GM23338 (cell line): ENCODE results near the gene SAP130. TPM values are rescaled to one million over a fixed set of nuclear protein-coding genes. Genes with fewer than 3 reads are reported as not detected.

Source experiments
- ATAC-seq: fragments of 200-7000 bp; cut with Tn5 transposase; 3 replicates; pipeline ENCODE4 v1.9.1; 2020
- DNase-seq: peaks from one replicate; pipeline ENCODE4 v3.0.0-alpha.2; 2015; ENCODE audit warnings: low spot score
- H2AFZ ChIP-seq: fragments of 200-600 bp; sonication (generic); 2 replicates; pipeline ENCODE4 v1.8.0; 2016; ENCODE audit warnings: antibody characterized with exemption, mild to moderate bottlenecking, moderate library complexity
- H3F3A ChIP-seq: fragments of 200-600 bp; sonication (generic); replicated peaks from 2 replicates; pipeline ENCODE4 v1.8.0; 2017; ENCODE audit warnings: antibody characterized with exemption, mixed run types, low read depth
- H3K27ac ChIP-seq: fragments of 200-600 bp; sonication (generic); 2 replicates; pipeline ENCODE4 v1.6.1; 2016; ENCODE audit warnings: low read depth
- H3K27me3 ChIP-seq: fragments of 200-600 bp; sonication (generic); 2 replicates; pipeline ENCODE4 v1.8.0; 2016; ENCODE audit warnings: mild to moderate bottlenecking, mixed run types, moderate library complexity; ENCODE audit not compliant: insufficient read depth
- H3K36me3 ChIP-seq: fragments of 200-600 bp; sonication (generic); 2 replicates; pipeline ENCODE4 v1.8.0; 2016; ENCODE audit warnings: mild to moderate bottlenecking; ENCODE audit not compliant: insufficient read depth
- H3K4me1 ChIP-seq: fragments of 200-600 bp; sonication (generic); 2 replicates; pipeline ENCODE4 v1.8.0; 2016; ENCODE audit warnings: mild to moderate bottlenecking, moderate library complexity; ENCODE audit not compliant: insufficient read depth
- H3K4me2 ChIP-seq: fragments of 200-600 bp; sonication (generic); 2 replicates; pipeline ENCODE4 v1.7.1; 2017; ENCODE audit warnings: mixed run types
- H3K4me3 ChIP-seq: fragments of 200-600 bp; sonication (generic); 2 replicates; pipeline ENCODE4 v1.6.1; 2016; ENCODE audit warnings: mixed run types
- H3K79me2 ChIP-seq: fragments of 200-600 bp; sonication (generic); replicated peaks from 2 replicates; pipeline ENCODE4 v1.8.0; 2017; ENCODE audit warnings: mild to moderate bottlenecking; ENCODE audit not compliant: insufficient read depth
- H3K9me2 ChIP-seq: fragments of 200-600 bp; sonication (generic); 2 replicates; pipeline ENCODE4 v1.8.0; 2017; ENCODE audit not compliant: insufficient read depth
- H4K20me1 ChIP-seq: fragments of 200-600 bp; sonication (generic); replicated peaks from 2 replicates; pipeline ENCODE4 v1.8.0; 2017; ENCODE audit warnings: mild to moderate bottlenecking; ENCODE audit not compliant: insufficient read depth
- H3K27ac Mint-ChIP-seq: 2 replicates; pipeline ENCODE4 v1.8.0; 2020; ENCODE audit warnings: inconsistent platforms, mild to moderate bottlenecking, moderate library complexity, mixed read lengths
- H3K27me3 Mint-ChIP-seq: 3 replicates; pipeline ENCODE4 v1.8.0; 2022; ENCODE audit warnings: low read depth, mild to moderate bottlenecking, moderate library complexity, mixed read lengths, inconsistent platforms; ENCODE audit not compliant: insufficient read depth, poor library complexity
- H3K36me3 Mint-ChIP-seq: 3 replicates; pipeline ENCODE4 v1.8.0; 2021; ENCODE audit warnings: low read depth, mild to moderate bottlenecking, inconsistent platforms, moderate library complexity, mixed read lengths
- H3K4me1 Mint-ChIP-seq: 3 replicates; pipeline ENCODE4 v1.8.0; 2020; ENCODE audit warnings: mild to moderate bottlenecking, inconsistent platforms, mixed read lengths
- H3K4me3 Mint-ChIP-seq: 3 replicates; pipeline ENCODE4 v1.8.0; 2021; ENCODE audit warnings: moderate library complexity, mild to moderate bottlenecking, inconsistent platforms, mixed read lengths
- H3K9me3 Mint-ChIP-seq: 3 replicates; pipeline ENCODE4 v1.8.0; 2020; ENCODE audit warnings: moderate library complexity, mild to moderate bottlenecking, inconsistent platforms, mixed read lengths
- CREB1 ChIP-seq: fragments of 250-450 bp; sonication (Bioruptor Pico); IDR thresholded peaks from 2 replicates; pipeline ENCODE4 v1.5.0; 2020; ENCODE audit warnings: low read depth, mild to moderate bottlenecking, moderate library complexity
- ETS1 ChIP-seq: IDR thresholded peaks from 2 replicates; pipeline ENCODE4 v1.6.1; 2016; ENCODE audit warnings: antibody characterized with exemption
- NANOG ChIP-seq: IDR thresholded peaks from 2 replicates; pipeline ENCODE4 v1.6.1; 2016; ENCODE audit warnings: antibody characterized with exemption, borderline replicate concordance
- STAT1 ChIP-seq: IDR thresholded peaks from one replicate; pipeline ENCODE4 v1.6.1; 2016; ENCODE audit warnings: antibody characterized with exemption; ENCODE audit not compliant: unreplicated experiment
- ZNF331 ChIP-seq: fragments of 250-450 bp; sonication (Bioruptor Pico); IDR thresholded peaks from 2 replicates; pipeline ENCODE4 v1.5.0; 2020; ENCODE audit warnings: low read depth, mild to moderate bottlenecking, moderate library complexity
- polyA plus RNA-seq: library from polyadenylated mRNA; unstranded; fragments of >200 nt; fragmentation: Nextera tagmentation; extraction: Ambion mirVana; gene quantifications from 2 replicates; pipeline ENCODE4 v1.2.1, GENCODE V29; 2016
- total RNA-seq: library from RNA; depleted of rRNA; stranded (reverse); fragments of >200 nt; shearing (Covaris generic); gene quantifications from 2 replicates; pipeline ENCODE4 v1.2.3, GENCODE V29; 2014
- TF ChIP-seq, protein P1 (sequence below): IDR thresholded peaks from one replicate; pipeline ENCODE4 v1.6.1; 2018; ENCODE audit warnings: antibody characterized with exemption; ENCODE audit not compliant: unreplicated experiment

The SAP130 gene
- total and polyA plus RNA-seq, 2 experiments from 2014 or later, result 19.5 to 35.1 TPM

DNA sequence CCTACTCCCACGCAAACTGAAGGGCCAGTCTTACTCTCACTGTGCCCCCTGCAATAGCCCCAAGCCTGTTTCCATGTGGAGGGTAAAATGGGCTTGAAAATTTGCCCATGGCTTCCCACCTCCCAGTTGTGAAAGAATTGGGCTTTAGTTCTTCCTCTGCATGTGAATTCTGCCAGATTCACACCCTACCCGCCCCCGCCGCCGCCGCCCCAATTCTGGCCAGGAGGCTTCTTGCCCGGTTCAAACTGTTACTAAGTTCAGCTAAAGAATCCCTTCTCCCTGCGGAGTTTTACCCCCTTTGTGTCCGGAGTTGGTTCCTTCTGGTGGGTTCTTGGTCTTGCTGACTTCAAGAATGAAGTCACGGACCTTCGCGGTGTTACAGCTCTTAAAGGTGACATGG, 25.5 kb upstream of the SAP130 start (continued):
- TF ChIP-seq, protein P1, sequence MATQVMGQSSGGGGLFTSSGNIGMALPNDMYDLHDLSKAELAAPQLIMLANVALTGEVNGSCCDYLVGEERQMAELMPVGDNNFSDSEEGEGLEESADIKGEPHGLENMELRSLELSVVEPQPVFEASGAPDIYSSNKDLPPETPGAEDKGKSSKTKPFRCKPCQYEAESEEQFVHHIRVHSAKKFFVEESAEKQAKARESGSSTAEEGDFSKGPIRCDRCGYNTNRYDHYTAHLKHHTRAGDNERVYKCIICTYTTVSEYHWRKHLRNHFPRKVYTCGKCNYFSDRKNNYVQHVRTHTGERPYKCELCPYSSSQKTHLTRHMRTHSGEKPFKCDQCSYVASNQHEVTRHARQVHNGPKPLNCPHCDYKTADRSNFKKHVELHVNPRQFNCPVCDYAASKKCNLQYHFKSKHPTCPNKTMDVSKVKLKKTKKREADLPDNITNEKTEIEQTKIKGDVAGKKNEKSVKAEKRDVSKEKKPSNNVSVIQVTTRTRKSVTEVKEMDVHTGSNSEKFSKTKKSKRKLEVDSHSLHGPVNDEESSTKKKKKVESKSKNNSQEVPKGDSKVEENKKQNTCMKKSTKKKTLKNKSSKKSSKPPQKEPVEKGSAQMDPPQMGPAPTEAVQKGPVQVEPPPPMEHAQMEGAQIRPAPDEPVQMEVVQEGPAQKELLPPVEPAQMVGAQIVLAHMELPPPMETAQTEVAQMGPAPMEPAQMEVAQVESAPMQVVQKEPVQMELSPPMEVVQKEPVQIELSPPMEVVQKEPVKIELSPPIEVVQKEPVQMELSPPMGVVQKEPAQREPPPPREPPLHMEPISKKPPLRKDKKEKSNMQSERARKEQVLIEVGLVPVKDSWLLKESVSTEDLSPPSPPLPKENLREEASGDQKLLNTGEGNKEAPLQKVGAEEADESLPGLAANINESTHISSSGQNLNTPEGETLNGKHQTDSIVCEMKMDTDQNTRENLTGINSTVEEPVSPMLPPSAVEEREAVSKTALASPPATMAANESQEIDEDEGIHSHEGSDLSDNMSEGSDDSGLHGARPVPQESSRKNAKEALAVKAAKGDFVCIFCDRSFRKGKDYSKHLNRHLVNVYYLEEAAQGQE, result no peak
- TF ChIP-seq CREB1 (CRISPR knock-in tag) (no peak), ETS1 (no peak), ZNF331 (CRISPR knock-in tag) (no peak)

- DNase-seq, result no peak
- H3K27ac Mint-ChIP-seq, result no peak overlapping the region
- Histone ChIP-seq H3K4me2 (no peak overlapping the region), H3K79me2 (no peaks in the 10 kb centered on the region), H2AFZ (no peak overlapping the region), H4K20me1 (no peaks in the 10 kb centered on the region), H3K9me2 (no peaks in the 10 kb centered on the region), H3K27ac (no peak overlapping the region), H3F3A (no peaks in the 10 kb centered on the region), H3K4me1 (no peaks in the 10 kb centered on the region), H3K36me3 (no peaks in the 10 kb centered on the region), H3K4me3 (no peak overlapping the region), H3K27me3 (no peaks in the 10 kb centered on the region)
- peaks cover 1% of the 10 kb centered on the region for H3K27me3 Mint-ChIP-seq
- no peak for ATAC-seq
- peaks cover 57% of the 10 kb centered on the region for H3K9me3 Mint-ChIP-seq
- no peak for TF ChIP-seq STAT1
- no peak for TF ChIP-seq NANOG
- TF ChIP-seq, protein P1, result no peak
- TF ChIP-seq CREB1 (CRISPR knock-in tag), result no peak
- TF ChIP-seq ETS1, result no peak
- peaks cover 13% of the 10 kb centered on the region for H3K36me3 Mint-ChIP-seq
- H3K4me3 Mint-ChIP-seq, result no peak overlapping the region
- H3K4me1 Mint-ChIP-seq, result no peaks in the 10 kb centered on the region
These were observed 15.2 kb upstream of the SAP130 start for GRCh38 chr2:128043041-128043440.
